PFSK-1 (cell line): ENCODE results near the gene SLCO2A1.

ENCODE experiments used
- FOXP2 ChIP-seq: optimal IDR thresholded peaks from 2 replicates; pipeline ENCODE3; 2011; ENCODE audit warnings: borderline replicate concordance, control low read depth, inconsistent platforms; ENCODE audit not compliant: insufficient read depth; ENCODE audit errors: extremely low read length, extremely low read depth
- POLR2AphosphoS5 ChIP-seq: IDR thresholded peaks from 2 replicates; pipeline ENCODE4 v1.6.1; 2012; ENCODE audit warnings: low read depth, mild to moderate bottlenecking, control low read depth, low read length, moderate library complexity
- REST ChIP-seq, 2 experiments: IDR thresholded peaks; 2 replicates each; pipeline versions ENCODE4 v1.6.1 to v1.8.0; 2011 to 2012; ENCODE audit warnings: low read depth in 2 of 2, low read length in 2 of 2, control low read depth in 1 of 2, inconsistent platforms in 1 of 2, mild to moderate bottlenecking in 1 of 2, moderate library complexity in 1 of 2; ENCODE audit not compliant: insufficient read depth in 1 of 2
- SIN3A ChIP-seq: IDR thresholded peaks from 2 replicates; pipeline ENCODE4 v1.6.1; 2012; ENCODE audit warnings: mild to moderate bottlenecking, low read length, moderate library complexity, borderline replicate concordance; ENCODE audit not compliant: insufficient read depth
- TAF1 ChIP-seq: IDR thresholded peaks from 2 replicates; pipeline ENCODE4 v1.6.1; 2012; ENCODE audit warnings: low read length, control low read depth, borderline replicate concordance; ENCODE audit not compliant: insufficient read depth

The SLCO2A1 gene

GRCh38 chr3:134020135-134020680, 9.5 kb downstream of the SLCO2A1 start:
- TF ChIP-seq REST (IDR thresholded peaks at IDR 0.05; ENCODE audit: insufficient read depth in 1 of 2, low read depth in 2 of 2, low read length in 2 of 2) (no peak), SIN3A (no peak), POLR2AphosphoS5 (no peak), TAF1 (no peak), FOXP2 (no peak)

DNA sequence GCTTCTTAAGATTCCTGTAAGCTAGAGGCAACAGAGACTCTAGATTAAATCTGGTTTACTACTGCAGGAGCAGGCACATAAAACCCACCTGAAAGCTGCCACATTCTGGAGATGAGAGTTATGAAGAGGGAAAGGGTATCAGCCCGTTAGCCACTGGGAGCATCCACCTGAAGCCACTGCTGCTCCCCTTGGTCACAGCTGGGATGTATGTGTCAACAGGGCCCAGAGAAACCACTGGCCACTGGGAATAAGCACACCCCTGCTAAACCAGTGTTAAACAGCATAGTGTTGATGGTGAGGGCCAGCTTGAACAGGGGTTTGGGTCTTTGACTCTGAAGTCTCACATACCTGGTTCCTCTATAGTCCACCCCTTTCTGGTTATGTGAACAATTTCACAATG, 10.9 kb downstream of the SLCO2A1 start:
- TF ChIP-seq POLR2AphosphoS5 (no peak), REST (IDR thresholded peaks at IDR 0.05; ENCODE audit: insufficient read depth in 1 of 2, low read depth in 2 of 2, low read length in 2 of 2) (no peak), FOXP2 (no peak), TAF1 (no peak), SIN3A (no peak)

GRCh38 chr3:134018406-134018805, 11.3 kb downstream of the SLCO2A1 start:
- TF ChIP-seq POLR2AphosphoS5: no peak
- TF ChIP-seq SIN3A: no peak

GRCh38 chr3:134017490-134017889, 12.2 kb downstream of the SLCO2A1 start:
- TF ChIP-seq POLR2AphosphoS5 (no peak), REST (IDR thresholded peaks at IDR 0.05; ENCODE audit: insufficient read depth in 1 of 2, low read depth in 2 of 2, low read length in 2 of 2) (no peak), TAF1 (no peak), SIN3A (no peak), FOXP2 (no peak)

DNA sequence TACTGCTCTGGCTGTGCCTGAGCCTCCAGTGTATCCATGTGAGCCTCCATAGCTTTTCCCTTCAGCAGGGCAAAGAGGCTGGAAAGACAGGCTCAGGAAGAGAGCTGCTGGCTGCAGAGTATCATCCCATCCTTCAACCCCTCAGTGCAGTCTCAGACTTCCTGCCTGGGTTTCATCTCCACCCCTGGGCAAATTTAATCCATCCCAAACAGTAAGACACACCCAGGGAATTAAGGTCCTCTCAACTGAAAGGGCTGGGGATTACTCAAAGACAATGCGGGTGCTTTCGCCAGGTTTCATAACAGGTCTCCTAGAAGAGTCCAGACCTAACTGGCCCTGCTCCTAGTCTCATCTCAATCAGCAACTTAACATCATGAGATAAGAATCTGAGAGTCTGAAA, 15.5 kb downstream of the SLCO2A1 start:
- TF ChIP-seq REST (IDR thresholded peaks at IDR 0.05; ENCODE audit: insufficient read depth in 1 of 2, low read depth in 2 of 2, low read length in 2 of 2) (no peak), FOXP2 (no peak)
